BLaER1 (cell line): ENCODE measurements around the gene MAPK6.
"Not testable (repeated sequence)": the region's sequence is repeated elsewhere in the genome, so short reads cannot be mapped to it uniquely, and the experiment has no call there.

ENCODE experiments used
- H3K27ac ChIP-seq: shearing (Covaris generic); formaldehyde crosslinking; 2 replicates; pipeline ENCODE4 v1.8.1; 2022
- H3K27me3 ChIP-seq: shearing (Covaris generic); formaldehyde crosslinking; 2 replicates; pipeline ENCODE4 v1.8.1; 2022
- H3K36me3 ChIP-seq: shearing (Covaris generic); formaldehyde crosslinking; 2 replicates; pipeline ENCODE4 v1.8.1; 2022
- H3K4me1 ChIP-seq: shearing (Covaris generic); formaldehyde crosslinking; 2 replicates; pipeline ENCODE4 v1.8.1; 2022
- H3K4me2 ChIP-seq: shearing (Covaris generic); formaldehyde crosslinking; 2 replicates; pipeline ENCODE4 v1.8.1; 2022
- H3K4me3 ChIP-seq: shearing (Covaris generic); formaldehyde crosslinking; 2 replicates; pipeline ENCODE4 v1.8.1; 2022
- H3K9ac ChIP-seq: shearing (Covaris generic); formaldehyde crosslinking; 2 replicates; pipeline ENCODE4 v1.8.1; 2022
- H3K9me3 ChIP-seq: shearing (Covaris generic); formaldehyde crosslinking; 2 replicates; pipeline ENCODE4 v1.8.1; 2022
- H4K20me1 ChIP-seq: shearing (Covaris generic); formaldehyde crosslinking; 2 replicates; pipeline ENCODE4 v1.8.1; 2022
- Cebpa-rat ChIP-seq: shearing (Covaris generic); IDR thresholded peaks from 2 replicates; pipeline ENCODE4 v1.8.1; 2022

The MAPK6 gene

DNA sequence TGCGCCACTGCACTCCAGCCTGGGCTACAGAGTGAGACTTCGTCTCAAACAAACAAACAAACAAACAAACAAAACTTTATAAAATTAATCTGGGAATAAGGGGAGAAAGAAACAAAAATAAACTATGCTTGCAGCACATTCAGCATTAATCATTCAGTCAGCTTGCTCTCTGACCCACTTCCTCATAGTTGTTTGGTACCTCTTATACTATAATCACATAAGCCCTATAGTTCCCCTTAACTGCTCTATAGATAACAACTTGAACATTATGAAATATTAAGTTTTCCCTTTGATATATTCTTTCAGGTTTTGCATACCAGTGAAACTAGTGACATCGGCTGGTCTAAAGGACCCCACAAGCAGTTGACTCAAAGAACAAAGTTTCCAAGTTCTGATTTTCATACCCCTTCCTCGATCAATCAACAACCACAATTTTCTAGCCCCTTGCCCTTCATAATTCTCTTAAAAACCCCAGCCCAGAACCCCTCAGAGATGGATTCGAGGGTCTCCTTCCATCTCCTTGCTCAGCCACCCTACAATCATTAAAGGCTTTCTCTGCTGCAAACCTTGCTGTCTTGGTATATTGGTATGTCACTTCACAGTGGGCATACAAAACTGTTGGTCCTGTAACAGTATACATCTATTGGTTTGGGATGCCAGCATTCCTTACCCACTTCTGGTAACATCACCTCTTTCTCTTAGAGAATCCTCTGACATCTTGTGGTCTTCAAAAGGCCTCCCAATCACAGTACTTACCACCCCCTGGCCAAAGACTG is 67.2 kb downstream of the MAPK6 start:
- H3K4me2 ChIP-seq: no peak overlapping the region
- H3K27ac ChIP-seq: no peak overlapping the region
- H3K36me3 ChIP-seq: no peaks in the 10 kb centered on the region
- no peak overlapping the region for H3K9ac ChIP-seq
- H3K27me3 ChIP-seq: no peaks in the 10 kb centered on the region
- H3K9me3 ChIP-seq: peaks cover 37% of the 10 kb centered on the region
- H3K4me1 ChIP-seq: peaks cover 33% of the 10 kb centered on the region
- H4K20me1 ChIP-seq: peaks cover 5% of the 10 kb centered on the region; the same call in 1 of the 2 replicates
- no peak for TF ChIP-seq Cebpa-rat
- H3K4me3 ChIP-seq: no peak overlapping the region

DNA sequence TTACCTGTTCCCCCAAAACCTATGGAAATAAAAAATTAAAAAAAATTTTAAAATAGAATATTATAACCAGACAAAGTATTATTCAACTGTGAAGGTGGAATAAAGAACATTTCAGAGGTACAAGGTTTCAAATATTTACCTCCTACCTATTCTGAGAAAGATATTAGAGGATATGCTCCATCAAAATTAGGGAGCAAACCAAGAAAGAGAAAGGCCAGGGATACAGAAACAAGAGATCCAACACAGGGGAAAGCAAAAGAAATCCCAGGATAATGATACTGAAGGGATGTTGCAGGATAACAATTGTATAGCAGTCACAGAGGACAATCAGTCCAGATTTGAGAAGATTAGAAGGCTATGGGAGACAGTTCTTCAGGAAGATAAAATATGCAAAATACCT is 71.2 kb downstream of the MAPK6 start:
- no peak overlapping the region for H3K27ac ChIP-seq
- no peak overlapping the region for H3K4me3 ChIP-seq
- peaks cover 44% of the 10 kb centered on the region for H3K9me3 ChIP-seq
- H3K36me3 ChIP-seq: no peaks in the 10 kb centered on the region
- no peaks in the 10 kb centered on the region for H4K20me1 ChIP-seq
- no peak for TF ChIP-seq Cebpa-rat
- H3K4me1 ChIP-seq: peaks cover 1% of the 10 kb centered on the region; the same call in 1 of the 2 replicates
- no peak overlapping the region for H3K4me2 ChIP-seq
- no peaks in the 10 kb centered on the region for H3K27me3 ChIP-seq
- no peak overlapping the region for H3K9ac ChIP-seq

DNA sequence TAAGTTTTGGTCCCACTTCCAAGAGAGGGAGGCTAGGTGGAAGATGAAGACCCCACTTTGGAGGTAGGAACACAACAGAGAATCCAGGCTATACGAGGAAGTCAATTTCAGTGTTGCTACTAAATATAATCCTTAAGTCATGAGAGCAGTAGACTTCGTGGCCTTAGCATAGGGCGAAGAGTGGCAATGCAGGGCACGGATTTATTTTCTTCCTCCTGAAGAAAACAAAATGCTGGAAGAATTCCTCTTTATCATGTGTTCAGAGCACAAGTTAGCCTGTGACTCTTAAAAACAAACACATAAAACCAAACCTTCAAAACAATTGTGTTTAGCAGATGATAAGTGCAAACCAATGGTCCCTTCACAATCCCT is 74.1 kb downstream of the MAPK6 start:
- H4K20me1 ChIP-seq: no peaks in the 10 kb centered on the region
- no peaks in the 10 kb centered on the region for H3K27me3 ChIP-seq
- peaks cover 32% of the 10 kb centered on the region for H3K9me3 ChIP-seq
- no peaks in the 10 kb centered on the region for H3K4me1 ChIP-seq
- no peak overlapping the region for H3K27ac ChIP-seq
- H3K4me2 ChIP-seq: no peak overlapping the region
- H3K36me3 ChIP-seq: no peaks in the 10 kb centered on the region
- H3K4me3 ChIP-seq: no peak overlapping the region
- H3K9ac ChIP-seq: no peak overlapping the region
- TF ChIP-seq Cebpa-rat: no peak

DNA sequence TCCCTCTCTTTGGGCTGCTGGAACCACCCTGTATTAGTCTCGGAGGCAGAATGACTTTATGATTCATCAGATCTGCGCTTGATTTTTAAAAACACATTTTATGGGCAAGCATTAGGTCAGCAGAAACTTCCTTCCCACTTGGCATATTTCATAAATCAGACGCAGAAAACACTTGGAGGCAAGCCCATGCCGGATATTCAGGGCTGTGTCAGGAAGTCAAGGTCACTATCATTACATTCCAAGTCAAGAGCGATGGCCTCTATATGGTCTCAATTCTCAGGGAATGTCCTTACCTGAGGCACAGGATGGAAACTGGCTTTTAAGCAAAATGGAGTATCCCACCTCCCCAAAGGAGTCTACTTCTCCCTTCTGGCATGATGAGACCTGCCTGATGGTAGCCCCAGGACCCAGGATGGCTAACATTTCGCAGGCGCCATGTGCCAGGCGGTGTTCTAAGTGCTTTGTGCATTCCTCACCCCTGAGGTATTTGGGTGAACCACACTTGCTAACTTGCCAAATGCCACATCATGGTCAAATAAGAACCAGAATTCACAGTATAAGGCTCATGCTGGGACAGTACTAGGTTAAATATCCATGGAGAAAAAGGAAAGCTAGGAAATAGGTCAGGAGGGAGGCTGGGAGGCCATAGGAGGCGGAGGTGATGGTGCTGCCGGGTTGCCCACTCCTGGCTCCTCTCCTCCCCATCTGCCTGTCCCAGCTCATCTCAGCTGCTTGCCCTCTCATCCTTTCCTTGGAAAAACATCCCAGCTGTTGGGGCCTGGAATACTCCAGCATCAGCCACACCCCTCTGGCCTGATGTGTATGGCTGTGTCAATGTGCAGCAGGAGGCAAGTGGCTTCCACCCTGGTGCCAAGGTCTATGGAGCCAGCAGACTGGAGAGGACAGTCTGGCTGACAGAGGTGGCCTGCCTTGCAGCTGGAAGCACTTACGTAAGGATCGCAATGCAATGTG is 74.8 kb downstream of the MAPK6 start:
- Histone ChIP-seq H3K4me1 (no peaks in the 10 kb centered on the region), H3K27ac (no peak overlapping the region), H3K27me3 (no peaks in the 10 kb centered on the region), H3K9ac (no peak overlapping the region), H3K4me2 (no peak overlapping the region), H3K9me3 (peaks cover 27% of the 10 kb centered on the region), H3K4me3 (no peak overlapping the region), H4K20me1 (no peaks in the 10 kb centered on the region), H3K36me3 (no peaks in the 10 kb centered on the region)
- TF ChIP-seq Cebpa-rat: no peak

DNA sequence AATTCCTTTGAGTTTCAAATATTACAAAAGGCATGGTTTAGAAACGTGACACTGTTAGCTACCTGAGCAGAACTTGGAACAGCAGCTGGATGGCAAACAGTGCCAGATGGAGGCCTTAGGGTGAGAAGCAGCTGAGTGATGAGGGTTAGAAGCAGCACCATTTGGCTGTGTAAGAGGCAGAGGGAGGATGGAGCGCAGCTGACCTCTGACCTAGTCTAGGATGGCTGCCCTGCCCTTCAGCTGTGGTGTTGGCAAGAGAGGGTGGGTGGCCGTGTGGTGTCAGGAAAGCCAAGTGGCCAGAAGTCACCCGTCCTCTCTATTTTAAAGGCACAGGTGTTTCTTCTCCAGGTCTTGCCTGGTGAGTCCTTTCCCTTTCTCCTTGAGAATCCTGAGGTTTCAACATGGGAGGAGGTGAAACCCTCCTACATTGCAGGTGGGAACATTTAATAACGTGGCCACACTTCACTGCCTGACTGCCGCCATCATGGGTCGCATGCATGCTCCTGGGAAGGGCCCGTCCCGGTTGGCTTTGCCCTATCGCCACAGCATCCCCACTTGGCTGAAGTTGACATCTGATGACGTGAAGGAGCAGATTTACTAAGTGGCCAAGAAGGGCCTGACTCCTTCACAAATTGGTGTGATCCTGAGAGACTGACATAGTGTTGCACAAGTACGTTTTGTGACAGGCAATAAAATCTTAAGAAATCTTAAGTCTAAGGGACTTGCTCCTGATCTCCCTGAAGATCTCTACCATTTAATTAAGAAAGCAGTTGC is 76.0 kb downstream of the MAPK6 start:
- H3K27me3 ChIP-seq: no peaks in the 10 kb centered on the region
- H3K9ac ChIP-seq: no peak overlapping the region
- H3K27ac ChIP-seq: no peak overlapping the region
- no peaks in the 10 kb centered on the region for H3K4me1 ChIP-seq
- no peak for TF ChIP-seq Cebpa-rat
- no peaks in the 10 kb centered on the region for H3K36me3 ChIP-seq
- no peaks in the 10 kb centered on the region for H4K20me1 ChIP-seq
- no peak overlapping the region for H3K4me3 ChIP-seq
- no peak overlapping the region for H3K4me2 ChIP-seq
- peaks cover 19% of the 10 kb centered on the region for H3K9me3 ChIP-seq

DNA sequence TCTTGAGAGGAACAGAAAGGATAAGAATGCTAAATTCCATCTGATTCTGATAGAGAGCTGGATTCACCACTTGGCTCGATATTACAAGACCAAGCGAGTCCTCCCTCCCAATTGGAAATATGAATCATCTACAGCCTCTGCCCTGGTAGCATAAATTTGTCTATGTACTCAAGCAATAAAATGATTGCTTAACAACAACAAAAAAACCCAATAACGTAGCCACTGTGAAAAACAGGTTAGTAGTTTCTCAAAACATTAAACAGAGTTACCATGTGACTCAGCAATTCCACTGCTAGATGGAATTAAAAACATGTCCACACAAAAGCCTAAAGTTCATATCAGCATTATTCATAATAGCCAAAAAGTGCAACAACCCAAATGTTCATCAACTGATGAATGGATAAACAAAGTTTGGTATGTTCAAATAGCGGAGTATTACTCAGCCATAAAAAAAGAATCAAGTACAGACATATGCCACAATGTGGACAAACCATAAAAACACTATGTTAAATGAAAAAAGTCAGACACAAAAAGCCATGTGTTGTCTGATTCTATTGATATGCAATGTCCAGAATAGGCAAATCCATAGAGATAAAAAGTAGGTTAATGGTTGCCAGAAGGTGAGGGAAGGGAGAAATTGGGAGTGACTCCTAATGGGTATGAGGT is 76.7 kb downstream of the MAPK6 start:
- Histone ChIP-seq H4K20me1 (no peaks in the 10 kb centered on the region), H3K27me3 (no peaks in the 10 kb centered on the region), H3K9ac (no peak overlapping the region), H3K4me1 (no peaks in the 10 kb centered on the region), H3K4me2 (no peak overlapping the region), H3K36me3 (no peaks in the 10 kb centered on the region), H3K27ac (no peak overlapping the region), H3K9me3 (peaks cover 12% of the 10 kb centered on the region), H3K4me3 (no peak overlapping the region)
- TF ChIP-seq Cebpa-rat: no peak

DNA sequence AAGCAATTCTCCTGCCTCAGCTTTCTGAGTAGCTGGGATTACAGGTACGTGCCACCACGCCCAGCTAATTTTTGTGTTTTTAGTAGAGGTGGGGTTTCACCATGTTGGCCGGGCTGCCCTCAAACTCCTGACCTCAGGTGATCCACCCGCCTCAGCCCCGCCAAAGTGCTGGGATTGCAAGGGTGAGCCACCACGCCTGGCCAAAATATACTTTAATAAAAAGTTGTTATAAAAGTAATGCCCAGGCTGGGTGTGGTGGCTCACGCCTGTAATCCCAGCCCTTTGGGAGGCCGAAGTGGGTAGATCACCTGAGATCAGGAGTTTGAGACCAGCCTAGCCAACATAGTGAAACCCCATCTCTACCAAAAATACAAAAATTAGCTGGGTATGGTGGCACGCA is 77.5 kb downstream of the MAPK6 start:
- not testable (repeated sequence) for H3K4me1 ChIP-seq, H3K27ac ChIP-seq

DNA sequence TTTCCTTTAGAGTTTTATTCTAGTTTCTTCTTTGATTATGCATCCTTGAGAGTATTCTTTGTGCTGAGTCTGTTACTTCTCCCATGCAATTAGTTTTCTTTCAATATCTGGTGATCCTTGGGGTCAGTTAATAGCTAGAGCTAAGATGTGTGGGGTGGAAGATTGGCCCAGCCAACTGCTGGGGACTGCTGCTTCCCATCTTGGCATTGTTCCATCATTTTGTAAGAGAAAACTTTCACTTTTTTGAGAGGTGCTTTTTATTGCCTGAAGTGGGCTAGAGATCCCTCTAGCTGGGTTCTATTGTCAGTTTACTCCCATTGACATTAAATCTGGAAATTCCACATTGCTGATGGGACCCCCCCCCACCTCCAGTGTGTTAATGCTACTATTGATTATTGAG is 78.2 kb downstream of the MAPK6 start:
- no peak for TF ChIP-seq Cebpa-rat
- H3K36me3 ChIP-seq: no peaks in the 10 kb centered on the region
- H4K20me1 ChIP-seq: no peaks in the 10 kb centered on the region
- H3K27me3 ChIP-seq: no peaks in the 10 kb centered on the region
- H3K4me3 ChIP-seq: no peak overlapping the region
- H3K9ac ChIP-seq: no peak overlapping the region
- H3K27ac ChIP-seq: no peak overlapping the region
- no peak overlapping the region for H3K4me2 ChIP-seq
- H3K4me1 ChIP-seq: peaks cover 5% of the 10 kb centered on the region
- no peaks in the 10 kb centered on the region; the same call in 1 of the 2 replicates for H3K9me3 ChIP-seq

More for the DNA sequence above, 77.5 kb downstream of the MAPK6 start:
- not testable (repeated sequence) for H3K9me3 ChIP-seq, H3K4me3 ChIP-seq, H3K4me2 ChIP-seq, H3K27me3 ChIP-seq, H4K20me1 ChIP-seq, H3K36me3 ChIP-seq, H3K9ac ChIP-seq

DNA sequence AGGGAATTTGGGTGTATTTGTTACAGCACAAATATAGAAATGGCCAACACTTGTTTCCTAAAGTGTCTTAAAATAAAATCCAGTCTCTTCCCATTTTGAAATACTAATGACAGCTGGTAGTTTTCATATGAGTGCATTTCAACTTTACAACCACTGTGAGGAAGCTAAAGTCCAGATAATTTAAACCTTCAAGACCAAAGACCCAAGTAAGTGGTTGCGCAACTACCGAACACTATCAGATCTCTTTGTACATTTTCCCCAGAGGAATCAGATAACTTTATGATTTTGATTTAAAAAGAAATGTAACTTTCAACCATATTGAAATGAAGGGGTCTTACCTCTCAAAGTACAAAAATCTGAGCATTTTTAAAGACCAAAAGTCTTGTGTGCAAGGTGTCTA is 79.3 kb downstream of the MAPK6 start:
- Histone ChIP-seq H3K27me3 (no peaks in the 10 kb centered on the region), H3K27ac (no peak overlapping the region), H3K36me3 (no peaks in the 10 kb centered on the region), H4K20me1 (no peaks in the 10 kb centered on the region), H3K4me3 (no peak overlapping the region), H3K9me3 (no peaks in the 10 kb centered on the region; the same call in 1 of the 2 replicates), H3K4me1 (peaks cover 15% of the 10 kb centered on the region), H3K4me2 (no peak overlapping the region), H3K9ac (no peak overlapping the region)
- peak; percentile 85; the same call in 1 of the 2 replicates for TF ChIP-seq Cebpa-rat
